Measurements from ENCODE around the gene GRM8. TPM values are rescaled to one million over a fixed set of nuclear protein-coding genes. Genes with fewer than 3 reads are reported as not detected.

The GRM8 gene
- total and polyA plus RNA-seq, 10 of the 15 experiments (the other 5 are each of a cell fraction or from before 2014, with no cell fraction given), result 0.33 to 7.1 (median 0.45) TPM; not detected in 2

DNA sequence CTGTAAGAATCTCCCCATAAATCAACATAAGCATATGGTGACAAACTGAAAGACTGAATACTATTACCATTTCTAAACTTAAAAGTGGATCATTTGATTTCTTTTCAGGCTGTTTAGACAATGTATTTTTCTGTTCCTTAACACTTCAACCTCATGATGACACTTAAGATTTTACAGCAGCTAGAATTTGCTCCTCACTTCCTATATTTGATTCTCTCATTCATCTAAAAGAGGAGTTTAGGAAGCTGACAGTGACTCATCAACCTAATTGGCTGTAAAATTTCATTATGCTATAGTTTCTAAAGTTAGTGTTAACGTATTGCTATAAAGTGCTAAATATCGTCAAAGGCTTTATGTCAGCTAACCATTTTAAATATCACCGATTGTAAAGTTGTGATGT lies 478.7 kb downstream of the GRM8 start (continued):
- TF ChIP-seq, protein P1, sequence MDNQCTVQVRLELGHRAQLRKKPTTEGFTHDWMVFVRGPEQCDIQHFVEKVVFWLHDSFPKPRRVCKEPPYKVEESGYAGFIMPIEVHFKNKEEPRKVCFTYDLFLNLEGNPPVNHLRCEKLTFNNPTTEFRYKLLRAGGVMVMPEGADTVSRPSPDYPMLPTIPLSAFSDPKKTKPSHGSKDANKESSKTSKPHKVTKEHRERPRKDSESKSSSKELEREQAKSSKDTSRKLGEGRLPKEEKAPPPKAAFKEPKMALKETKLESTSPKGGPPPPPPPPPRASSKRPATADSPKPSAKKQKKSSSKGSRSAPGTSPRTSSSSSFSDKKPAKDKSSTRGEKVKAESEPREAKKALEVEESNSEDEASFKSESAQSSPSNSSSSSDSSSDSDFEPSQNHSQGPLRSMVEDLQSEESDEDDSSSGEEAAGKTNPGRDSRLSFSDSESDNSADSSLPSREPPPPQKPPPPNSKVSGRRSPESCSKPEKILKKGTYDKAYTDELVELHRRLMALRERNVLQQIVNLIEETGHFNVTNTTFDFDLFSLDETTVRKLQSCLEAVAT (IDR thresholded peaks at IDR 0.05), result peak; percentile 56; the same call in 1 of the 2 replicates
- TF ChIP-seq HCFC1 (IDR thresholded peaks at IDR 0.05; ENCODE audit: low read length), result no peak
- 0 out of 2 replicates have a peak, but pooled peaks have one; percentile 35 for TF ChIP-seq BMI1 (IDR thresholded peaks at IDR 0.05; ENCODE audit: borderline replicate concordance)
- no peak for TF ChIP-seq MTA3 (IDR thresholded peaks at IDR 0.05; ENCODE audit: borderline replicate concordance, low read length)

DNA sequence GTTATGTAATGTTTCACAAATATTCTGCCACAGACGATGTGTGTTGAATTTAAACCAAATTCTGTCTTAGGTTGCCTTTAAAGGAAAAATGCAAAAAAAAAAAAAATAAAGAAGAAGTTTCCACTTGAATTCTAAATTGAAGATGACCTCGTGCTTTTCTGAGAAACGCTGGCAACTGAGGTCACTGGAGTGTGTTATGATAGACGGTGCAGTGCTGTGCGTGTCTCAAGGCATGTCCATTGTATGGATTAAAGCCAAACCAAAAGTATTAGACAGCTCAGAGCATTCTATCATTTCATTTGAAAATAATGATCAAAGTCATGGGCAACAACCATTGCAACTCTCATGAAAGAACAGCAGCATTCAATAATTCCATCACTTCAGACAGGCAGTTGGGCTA lies 483.9 kb downstream of the GRM8 start:
- in situ Hi-C loops (cut with MboI), result no loop called here
- 38% methylated on average over 5 of the region's 5 CpGs for WGBS (ENCODE audit: insufficient coverage, insufficient replicate concordance, low lambda C conversion rate, missing lambda C conversion rate)
- no TSS peak for BruUV-seq (replicated peaks)
- H3K36me3 ChIP-seq (ENCODE audit: control insufficient read depth in 2 of 2, insufficient read depth in 2 of 2, low read length in 1 of 2), result no peaks in the 10 kb centered on the region
- no peaks in the 10 kb centered on the region for H3K4me1 ChIP-seq (ENCODE audit: control insufficient read depth, insufficient read depth, low read length)
- POLR2A ChIA-PET, result no interaction called here
- no peaks in the 10 kb centered on the region for H3K79me2 ChIP-seq (ENCODE audit: control insufficient read depth, insufficient read depth, low read length)
- no peaks in the 10 kb centered on the region for H3K27me3 ChIP-seq (replicated peaks in 1 of 2; ENCODE audit: control insufficient read depth in 2 of 2, insufficient read depth in 2 of 2, low read length in 1 of 2)
- H2AFZ ChIP-seq (ENCODE audit: control insufficient read depth, low read depth, low read length), result no peak overlapping the region
- TF ChIP-seq, protein P2, sequence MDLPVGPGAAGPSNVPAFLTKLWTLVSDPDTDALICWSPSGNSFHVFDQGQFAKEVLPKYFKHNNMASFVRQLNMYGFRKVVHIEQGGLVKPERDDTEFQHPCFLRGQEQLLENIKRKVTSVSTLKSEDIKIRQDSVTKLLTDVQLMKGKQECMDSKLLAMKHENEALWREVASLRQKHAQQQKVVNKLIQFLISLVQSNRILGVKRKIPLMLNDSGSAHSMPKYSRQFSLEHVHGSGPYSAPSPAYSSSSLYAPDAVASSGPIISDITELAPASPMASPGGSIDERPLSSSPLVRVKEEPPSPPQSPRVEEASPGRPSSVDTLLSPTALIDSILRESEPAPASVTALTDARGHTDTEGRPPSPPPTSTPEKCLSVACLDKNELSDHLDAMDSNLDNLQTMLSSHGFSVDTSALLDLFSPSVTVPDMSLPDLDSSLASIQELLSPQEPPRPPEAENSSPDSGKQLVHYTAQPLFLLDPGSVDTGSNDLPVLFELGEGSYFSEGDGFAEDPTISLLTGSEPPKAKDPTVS (IDR thresholded peaks at IDR 0.05; ENCODE audit: low read depth, low read length), result no peak
- TF ChIP-seq, protein P3, sequence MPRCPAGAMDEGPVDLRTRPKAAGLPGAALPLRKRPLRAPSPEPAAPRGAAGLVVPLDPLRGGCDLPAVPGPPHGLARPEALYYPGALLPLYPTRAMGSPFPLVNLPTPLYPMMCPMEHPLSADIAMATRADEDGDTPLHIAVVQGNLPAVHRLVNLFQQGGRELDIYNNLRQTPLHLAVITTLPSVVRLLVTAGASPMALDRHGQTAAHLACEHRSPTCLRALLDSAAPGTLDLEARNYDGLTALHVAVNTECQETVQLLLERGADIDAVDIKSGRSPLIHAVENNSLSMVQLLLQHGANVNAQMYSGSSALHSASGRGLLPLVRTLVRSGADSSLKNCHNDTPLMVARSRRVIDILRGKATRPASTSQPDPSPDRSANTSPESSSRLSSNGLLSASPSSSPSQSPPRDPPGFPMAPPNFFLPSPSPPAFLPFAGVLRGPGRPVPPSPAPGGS (IDR thresholded peaks at IDR 0.05; ENCODE audit: borderline replicate concordance, insufficient read depth, low read depth, low read length, poor library complexity, severe bottlenecking), result no peak
- TF ChIP-seq ZNF622 (IDR thresholded peaks at IDR 0.05), result no peak
- TF ChIP-seq WRNIP1 (IDR thresholded peaks at IDR 0.05; ENCODE audit: borderline replicate concordance, low read depth, low read length), result no peak
- no peak for TF ChIP-seq EP300 (IDR thresholded peaks at IDR 0.05; ENCODE audit: borderline replicate concordance in 1 of 2, control insufficient read depth in 1 of 2, low read depth in 2 of 2, low read length in 2 of 2)
- TF ChIP-seq YBX1 (IDR thresholded peaks at IDR 0.05), result no peak
- TF ChIP-seq, protein P4, sequence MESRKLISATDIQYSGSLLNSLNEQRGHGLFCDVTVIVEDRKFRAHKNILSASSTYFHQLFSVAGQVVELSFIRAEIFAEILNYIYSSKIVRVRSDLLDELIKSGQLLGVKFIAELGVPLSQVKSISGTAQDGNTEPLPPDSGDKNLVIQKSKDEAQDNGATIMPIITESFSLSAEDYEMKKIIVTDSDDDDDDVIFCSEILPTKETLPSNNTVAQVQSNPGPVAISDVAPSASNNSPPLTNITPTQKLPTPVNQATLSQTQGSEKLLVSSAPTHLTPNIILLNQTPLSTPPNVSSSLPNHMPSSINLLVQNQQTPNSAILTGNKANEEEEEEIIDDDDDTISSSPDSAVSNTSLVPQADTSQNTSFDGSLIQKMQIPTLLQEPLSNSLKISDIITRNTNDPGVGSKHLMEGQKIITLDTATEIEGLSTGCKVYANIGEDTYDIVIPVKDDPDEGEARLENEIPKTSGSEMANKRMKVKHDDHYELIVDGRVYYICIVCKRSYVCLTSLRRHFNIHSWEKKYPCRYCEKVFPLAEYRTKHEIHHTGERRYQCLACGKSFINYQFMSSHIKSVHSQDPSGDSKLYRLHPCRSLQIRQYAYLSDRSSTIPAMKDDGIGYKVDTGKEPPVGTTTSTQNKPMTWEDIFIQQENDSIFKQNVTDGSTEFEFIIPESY (IDR thresholded peaks at IDR 0.05), result no peak
- TF ChIP-seq EZH2 (IDR thresholded peaks at IDR 0.05; ENCODE audit: borderline replicate concordance, control insufficient read depth, low read depth, low read length), result no peak
- no peak for TF ChIP-seq CREB1 (IDR thresholded peaks at IDR 0.05; ENCODE audit: low read depth)
- no peak for TF ChIP-seq SIN3A (IDR thresholded peaks at IDR 0.05; ENCODE audit: low read depth, low read length)
- TF ChIP-seq SMAD5 (IDR thresholded peaks at IDR 0.05; ENCODE audit: low read depth), result no peak
- no peaks in the 10 kb centered on the region for H4K20me1 ChIP-seq (ENCODE audit: control insufficient read depth, insufficient read depth)
- CTCF ChIA-PET, result interaction anchor here (0.6 kb wide), 1 partner anchor 74 kb away, joined by 4 read pairs; no protein-coding TSS in a partner anchor
- DNase-seq (ENCODE audit: low read depth, low spot score) (no peak), ATAC-seq (no peak), FAIRE-seq (no peak)
- H3K9me3 ChIP-seq (replicated peaks; ENCODE audit: control insufficient read depth, insufficient read depth, low read length), result no peaks in the 10 kb centered on the region; the same call in 1 of the 3 replicates
- H3K4me2 ChIP-seq (ENCODE audit: control insufficient read depth, insufficient read depth), result no peak overlapping the region
- intact Hi-C loops (cut with micrococcal nuclease; ENCODE audit: unreplicated experiment), result no loop called here
- H3K4me3 ChIP-seq, result no peak overlapping the region
- no peak overlapping the region for H3K9ac ChIP-seq (ENCODE audit: control insufficient read depth, insufficient read depth, low read length)
- SMC1A ChIA-PET (ENCODE audit: uncharacterized antibody, unreplicated experiment), result interaction anchor here (2.0 kb wide), 1 partner anchor 16 kb away, joined by 5 read pairs; no protein-coding TSS in a partner anchor
- RAD21 ChIA-PET (ENCODE audit: unreplicated experiment), result no interaction called here
- no peak overlapping the region for H3K27ac ChIP-seq (ENCODE audit: control insufficient read depth, insufficient read depth)

Measured in GM12878 (cell line).